Measurements from ENCODE around the gene GALNT17.

DNA sequence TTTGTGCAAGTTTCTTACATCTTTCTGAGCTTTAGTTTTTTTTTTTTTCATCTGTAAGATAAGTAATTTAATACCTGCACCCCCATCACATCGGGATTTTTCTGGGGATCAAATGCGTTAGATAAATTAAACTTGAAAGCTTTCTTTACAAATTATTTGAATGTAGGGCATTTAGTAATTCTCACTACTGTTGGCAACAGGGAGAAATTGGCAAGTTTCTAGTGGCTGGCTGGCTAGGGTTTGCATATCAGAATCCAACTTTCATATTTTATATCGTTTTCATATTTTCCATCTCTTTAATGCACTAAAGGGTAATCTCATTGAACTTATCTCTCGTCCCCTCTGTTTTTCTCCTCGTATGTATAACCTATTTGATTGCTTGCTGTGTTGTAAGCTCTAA, 412.9 kb downstream of the GALNT17 start:
- TF ChIP-seq POLR2AphosphoS5 (IDR thresholded peaks at IDR 0.05; ENCODE audit: low read depth, low read length) (no peak), FOXP2 (optimal IDR thresholded peaks at IDR 0.05; ENCODE audit: borderline replicate concordance, extremely low read depth, extremely low read length, insufficient read depth) (no peak), SIN3A (IDR thresholded peaks at IDR 0.05; ENCODE audit: borderline replicate concordance, insufficient read depth, low read length) (no peak), TAF1 (IDR thresholded peaks at IDR 0.05; ENCODE audit: borderline replicate concordance, insufficient read depth, low read length) (no peak)
- TF ChIP-seq, protein P1, sequence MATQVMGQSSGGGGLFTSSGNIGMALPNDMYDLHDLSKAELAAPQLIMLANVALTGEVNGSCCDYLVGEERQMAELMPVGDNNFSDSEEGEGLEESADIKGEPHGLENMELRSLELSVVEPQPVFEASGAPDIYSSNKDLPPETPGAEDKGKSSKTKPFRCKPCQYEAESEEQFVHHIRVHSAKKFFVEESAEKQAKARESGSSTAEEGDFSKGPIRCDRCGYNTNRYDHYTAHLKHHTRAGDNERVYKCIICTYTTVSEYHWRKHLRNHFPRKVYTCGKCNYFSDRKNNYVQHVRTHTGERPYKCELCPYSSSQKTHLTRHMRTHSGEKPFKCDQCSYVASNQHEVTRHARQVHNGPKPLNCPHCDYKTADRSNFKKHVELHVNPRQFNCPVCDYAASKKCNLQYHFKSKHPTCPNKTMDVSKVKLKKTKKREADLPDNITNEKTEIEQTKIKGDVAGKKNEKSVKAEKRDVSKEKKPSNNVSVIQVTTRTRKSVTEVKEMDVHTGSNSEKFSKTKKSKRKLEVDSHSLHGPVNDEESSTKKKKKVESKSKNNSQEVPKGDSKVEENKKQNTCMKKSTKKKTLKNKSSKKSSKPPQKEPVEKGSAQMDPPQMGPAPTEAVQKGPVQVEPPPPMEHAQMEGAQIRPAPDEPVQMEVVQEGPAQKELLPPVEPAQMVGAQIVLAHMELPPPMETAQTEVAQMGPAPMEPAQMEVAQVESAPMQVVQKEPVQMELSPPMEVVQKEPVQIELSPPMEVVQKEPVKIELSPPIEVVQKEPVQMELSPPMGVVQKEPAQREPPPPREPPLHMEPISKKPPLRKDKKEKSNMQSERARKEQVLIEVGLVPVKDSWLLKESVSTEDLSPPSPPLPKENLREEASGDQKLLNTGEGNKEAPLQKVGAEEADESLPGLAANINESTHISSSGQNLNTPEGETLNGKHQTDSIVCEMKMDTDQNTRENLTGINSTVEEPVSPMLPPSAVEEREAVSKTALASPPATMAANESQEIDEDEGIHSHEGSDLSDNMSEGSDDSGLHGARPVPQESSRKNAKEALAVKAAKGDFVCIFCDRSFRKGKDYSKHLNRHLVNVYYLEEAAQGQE (IDR thresholded peaks at IDR 0.05; ENCODE audit: insufficient read depth in 1 of 2, low read depth in 2 of 2, low read length in 2 of 2), result no peak
